ENCODE data around the gene DOP1A. TPM values are rescaled to one million over a fixed set of nuclear protein-coding genes. Genes with fewer than 3 reads are reported as not detected.

Gene DOP1A
- total and polyA plus RNA-seq, 4 donors = 34.5 to 79.8 (median 49.6) TPM

- Histone ChIP-seq H3K27ac (ENCODE audit: low read depth, low read length) (no peak overlapping the region), H3K4me1 (ENCODE audit: control insufficient read depth, insufficient read depth, low read length) (no peaks in the 10 kb centered on the region), H3K9me3 (ENCODE audit: control insufficient read depth, insufficient read depth, low read length) (no peaks in the 10 kb centered on the region), H3K27me3 (ENCODE audit: control insufficient read depth, insufficient read depth, low read length) (no peaks in the 10 kb centered on the region), H3K4me3 (ENCODE audit: low read depth, low read length) (no peak overlapping the region), H3K36me3 (ENCODE audit: control insufficient read depth, insufficient read depth, low read length) (peaks cover 24% of the 10 kb centered on the region)
- WGBS (ENCODE audit: insufficient coverage) = 88% methylated on average over 3 of the region's 5 CpGs
- DNase-seq (ENCODE audit: low read depth in 4 of 6, low spot score in 6 of 6) = no peak
Observed at GRCh38 chr6:83167726-83168278, 100.3 kb downstream of the DOP1A start.

DNA sequence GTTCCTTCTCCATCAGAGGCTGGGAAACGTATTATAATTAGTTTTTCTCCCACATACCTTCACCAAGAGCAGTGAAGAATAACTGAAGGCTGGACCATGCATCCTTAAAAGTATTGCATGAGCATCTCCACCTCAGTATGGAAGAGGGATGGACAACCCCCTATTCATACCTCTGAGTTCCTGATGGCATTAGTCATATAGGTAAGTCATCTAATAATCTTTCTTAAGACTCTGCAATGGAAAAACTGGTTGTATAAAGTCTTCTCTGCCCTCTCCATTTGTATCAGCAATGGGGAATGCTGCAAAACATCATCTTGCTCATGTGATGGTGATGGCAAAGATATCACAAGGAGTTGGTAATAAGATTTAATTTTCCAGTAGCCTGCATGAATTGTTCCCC lies 101.1 kb downstream of the DOP1A start:
- Histone ChIP-seq H3K9me3 (ENCODE audit: control insufficient read depth, insufficient read depth, low read length) (no peaks in the 10 kb centered on the region), H3K4me1 (ENCODE audit: control insufficient read depth, insufficient read depth, low read length) (no peaks in the 10 kb centered on the region), H3K36me3 (ENCODE audit: control insufficient read depth, insufficient read depth, low read length) (peaks cover 26% of the 10 kb centered on the region), H3K4me3 (ENCODE audit: low read depth, low read length) (no peak overlapping the region), H3K27me3 (ENCODE audit: control insufficient read depth, insufficient read depth, low read length) (no peaks in the 10 kb centered on the region), H3K27ac (ENCODE audit: low read depth, low read length) (no peak overlapping the region)
- no CpG with 5 or more reads among the region's 1 CpG for WGBS (ENCODE audit: insufficient coverage)
- DNase-seq (ENCODE audit: low read depth in 4 of 6, low spot score in 6 of 6) = no peak

DNA sequence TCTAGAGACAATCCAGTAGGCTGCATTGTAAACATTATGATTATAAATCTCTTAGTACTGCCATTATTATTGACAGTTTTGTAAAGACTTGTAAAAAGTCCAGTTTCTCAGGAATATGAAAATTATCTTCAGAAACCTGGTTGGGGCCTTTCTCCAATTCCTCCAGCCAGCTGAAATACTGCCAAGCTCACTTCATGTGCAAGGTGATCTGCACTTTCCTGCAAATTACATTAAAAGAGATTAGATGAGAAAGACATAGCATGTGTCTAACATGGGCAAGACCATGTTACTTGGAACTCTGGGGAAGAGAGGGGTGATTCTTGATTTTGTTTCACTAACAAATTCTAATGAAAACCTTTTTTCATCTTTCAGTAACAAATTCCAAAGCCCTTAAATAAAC lies 101.6 kb downstream of the DOP1A start:
- DNase-seq (ENCODE audit: low read depth in 4 of 6, low spot score in 6 of 6) = no peak
- peaks cover 29% of the 10 kb centered on the region for H3K36me3 ChIP-seq (ENCODE audit: control insufficient read depth, insufficient read depth, low read length)

GRCh38 chr6:83169511-83169910 lies 102.0 kb downstream of the DOP1A start:
- WGBS (ENCODE audit: insufficient coverage) = 29% methylated on average over 1 of the region's 1 CpG
- DNase-seq (ENCODE audit: low read depth in 4 of 6, low spot score in 6 of 6) = peak in 2 of 6 donors; percentile 16 to 28

More for the DNA sequence above, 101.6 kb downstream of the DOP1A start:
- Histone ChIP-seq H3K9me3 (ENCODE audit: control insufficient read depth, insufficient read depth, low read length) (no peaks in the 10 kb centered on the region), H3K27ac (ENCODE audit: low read depth, low read length) (no peak overlapping the region), H3K4me3 (ENCODE audit: low read depth, low read length) (no peak overlapping the region), H3K4me1 (ENCODE audit: control insufficient read depth, insufficient read depth, low read length) (no peaks in the 10 kb centered on the region), H3K27me3 (ENCODE audit: control insufficient read depth, insufficient read depth, low read length) (no peaks in the 10 kb centered on the region)

DNA sequence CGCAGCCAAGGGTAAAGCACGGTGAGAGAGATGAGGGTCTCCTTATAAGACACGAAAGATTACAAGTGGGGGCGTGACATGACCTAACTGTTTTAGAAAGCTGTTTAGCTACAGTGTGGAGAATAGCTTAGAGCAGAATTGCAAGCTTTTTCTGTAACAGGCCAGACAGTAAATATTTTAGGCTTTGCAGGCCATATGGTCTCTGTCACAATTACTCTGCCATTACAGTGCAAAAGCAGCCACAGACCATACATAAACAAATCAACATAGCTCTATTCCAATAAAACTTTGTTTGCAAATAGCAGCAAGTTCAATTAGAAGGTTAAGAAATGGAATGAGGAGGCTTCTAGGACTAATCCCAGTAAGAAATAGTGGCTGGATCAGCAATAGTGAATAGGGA lies 108.8 kb downstream of the DOP1A start:
- Histone ChIP-seq H3K27me3 (ENCODE audit: control insufficient read depth, insufficient read depth, low read length) (no peaks in the 10 kb centered on the region), H3K9me3 (ENCODE audit: control insufficient read depth, insufficient read depth, low read length) (no peaks in the 10 kb centered on the region), H3K27ac (ENCODE audit: low read depth, low read length) (no peak overlapping the region), H3K36me3 (ENCODE audit: control insufficient read depth, insufficient read depth, low read length) (peaks cover 15% of the 10 kb centered on the region), H3K4me3 (ENCODE audit: low read depth, low read length) (no peak overlapping the region), H3K4me1 (ENCODE audit: control insufficient read depth, insufficient read depth, low read length) (no peaks in the 10 kb centered on the region)
- DNase-seq (ENCODE audit: low read depth in 4 of 6, low spot score in 6 of 6) = no peak
- WGBS (ENCODE audit: insufficient coverage) = 97% methylated on average over 4 of the region's 4 CpGs

More at GRCh38 chr6:83169511-83169910, 102.0 kb downstream of the DOP1A start:
- H3K4me1 ChIP-seq (ENCODE audit: control insufficient read depth, insufficient read depth, low read length) = no peaks in the 10 kb centered on the region
- peaks cover 25% of the 10 kb centered on the region for H3K36me3 ChIP-seq (ENCODE audit: control insufficient read depth, insufficient read depth, low read length)
- H3K27me3 ChIP-seq (ENCODE audit: control insufficient read depth, insufficient read depth, low read length) = no peaks in the 10 kb centered on the region
- no peaks in the 10 kb centered on the region for H3K9me3 ChIP-seq (ENCODE audit: control insufficient read depth, insufficient read depth, low read length)
- H3K27ac ChIP-seq (ENCODE audit: low read depth, low read length) = no peak overlapping the region
- no peak overlapping the region for H3K4me3 ChIP-seq (ENCODE audit: low read depth, low read length)

DNA sequence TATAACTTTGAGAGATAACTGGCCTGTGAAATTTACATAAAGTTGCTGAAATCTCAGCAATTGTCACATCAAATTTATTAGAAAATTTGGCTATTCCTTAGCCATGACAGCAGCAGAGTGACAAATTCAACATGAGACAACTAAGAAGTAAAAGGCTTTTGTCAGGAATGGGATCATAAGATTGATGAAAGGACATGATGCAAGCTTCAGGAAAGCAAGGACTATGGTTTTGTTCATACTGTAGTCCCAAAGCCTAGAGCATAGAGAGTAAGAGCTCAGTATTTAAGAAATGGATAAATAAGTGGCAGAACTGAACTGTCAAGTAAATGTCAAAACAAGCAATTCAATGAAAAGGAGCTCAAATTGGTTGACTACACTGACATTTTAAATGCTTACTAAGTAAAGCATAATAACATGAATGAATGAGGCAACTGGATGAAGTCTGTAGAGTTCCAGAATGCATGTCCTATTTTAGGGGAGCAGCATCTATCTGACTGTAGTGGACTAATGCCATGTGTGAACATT lies 113.0 kb downstream of the DOP1A start:
- Histone ChIP-seq H3K27ac (ENCODE audit: low read depth, low read length) (no peak overlapping the region), H3K4me1 (ENCODE audit: control insufficient read depth, insufficient read depth, low read length) (no peaks in the 10 kb centered on the region), H3K9me3 (ENCODE audit: control insufficient read depth, insufficient read depth, low read length) (no peaks in the 10 kb centered on the region), H3K36me3 (ENCODE audit: control insufficient read depth, insufficient read depth, low read length) (peaks cover 9% of the 10 kb centered on the region), H3K4me3 (ENCODE audit: low read depth, low read length) (no peak overlapping the region), H3K27me3 (ENCODE audit: control insufficient read depth, insufficient read depth, low read length) (no peaks in the 10 kb centered on the region)
- no peak for DNase-seq (ENCODE audit: low read depth in 4 of 6, low spot score in 6 of 6)

- peaks cover 10% of the 10 kb centered on the region for H3K36me3 ChIP-seq (ENCODE audit: control insufficient read depth, insufficient read depth, low read length)
- H3K27me3 ChIP-seq (ENCODE audit: control insufficient read depth, insufficient read depth, low read length) = no peaks in the 10 kb centered on the region
- no peak overlapping the region for H3K27ac ChIP-seq (ENCODE audit: low read depth, low read length)
- no peaks in the 10 kb centered on the region for H3K9me3 ChIP-seq (ENCODE audit: control insufficient read depth, insufficient read depth, low read length)
- H3K4me3 ChIP-seq (ENCODE audit: low read depth, low read length) = no peak overlapping the region
- no CpG with 5 or more reads among the region's 1 CpG for WGBS (ENCODE audit: insufficient coverage)
- DNase-seq (ENCODE audit: low read depth in 4 of 6, low spot score in 6 of 6) = no peak
- H3K4me1 ChIP-seq (ENCODE audit: control insufficient read depth, insufficient read depth, low read length) = no peaks in the 10 kb centered on the region
Observed at GRCh38 chr6:83182114-83182513, 114.6 kb downstream of the DOP1A start.

DNA sequence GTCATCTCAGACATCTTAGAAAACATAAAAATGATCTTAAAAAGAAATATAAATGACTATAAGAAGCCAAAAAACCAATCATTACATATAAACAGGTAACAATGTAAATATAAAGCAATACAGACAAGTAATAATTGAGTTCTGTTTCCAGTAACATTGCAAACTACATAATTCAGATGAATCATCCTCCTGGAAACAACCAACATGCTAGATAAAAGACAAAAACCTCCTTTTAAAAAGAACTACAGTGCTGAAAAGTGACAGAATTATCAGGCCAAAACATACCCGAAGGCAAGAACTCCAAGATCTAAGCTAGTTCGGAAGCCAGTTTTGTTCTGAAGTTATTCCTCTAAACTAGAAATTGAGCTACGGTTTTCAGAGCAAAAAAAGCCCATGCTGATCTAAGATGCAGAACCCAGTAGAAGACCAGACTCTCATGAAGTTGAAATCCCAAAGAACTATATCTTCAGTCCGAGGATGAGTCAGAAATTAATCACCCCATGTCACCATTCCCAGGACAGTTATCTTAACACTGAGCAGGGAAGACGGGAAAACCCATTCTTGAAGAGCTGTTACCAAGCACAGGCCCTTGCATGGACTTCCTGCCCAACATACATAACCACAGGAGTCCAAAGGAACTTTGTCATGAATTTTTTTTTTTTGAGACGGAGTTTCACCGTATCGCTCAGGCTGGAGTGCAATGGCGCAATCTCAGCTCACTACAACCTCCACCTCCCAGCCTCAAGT lies 115.8 kb downstream of the DOP1A start:
- Histone ChIP-seq H3K27me3 (ENCODE audit: control insufficient read depth, insufficient read depth, low read length) (no peaks in the 10 kb centered on the region), H3K27ac (ENCODE audit: low read depth, low read length) (no peak overlapping the region), H3K9me3 (ENCODE audit: control insufficient read depth, insufficient read depth, low read length) (no peaks in the 10 kb centered on the region), H3K36me3 (ENCODE audit: control insufficient read depth, insufficient read depth, low read length) (peaks cover 10% of the 10 kb centered on the region), H3K4me3 (ENCODE audit: low read depth, low read length) (no peak overlapping the region), H3K4me1 (ENCODE audit: control insufficient read depth, insufficient read depth, low read length) (no peaks in the 10 kb centered on the region)
- 77% methylated on average over 7 of the region's 9 CpGs for WGBS (ENCODE audit: insufficient coverage)
- no peak for DNase-seq (ENCODE audit: low read depth in 4 of 6, low spot score in 6 of 6)

GRCh38 chr6:83185096-83185495 lies 117.6 kb downstream of the DOP1A start:
- H3K27me3 ChIP-seq (ENCODE audit: control insufficient read depth, insufficient read depth, low read length) = no peaks in the 10 kb centered on the region
- WGBS (ENCODE audit: insufficient coverage) = no CpG with 5 or more reads among the region's 2 CpGs
- no peak overlapping the region for H3K27ac ChIP-seq (ENCODE audit: low read depth, low read length)
- no peak for DNase-seq (ENCODE audit: low read depth in 4 of 6, low spot score in 6 of 6)
- no peak overlapping the region for H3K4me3 ChIP-seq (ENCODE audit: low read depth, low read length)
- H3K36me3 ChIP-seq (ENCODE audit: control insufficient read depth, insufficient read depth, low read length) = peaks cover 10% of the 10 kb centered on the region
- no peaks in the 10 kb centered on the region for H3K4me1 ChIP-seq (ENCODE audit: control insufficient read depth, insufficient read depth, low read length)
- no peaks in the 10 kb centered on the region for H3K9me3 ChIP-seq (ENCODE audit: control insufficient read depth, insufficient read depth, low read length)

GRCh38 chr6:83188501-83188900 lies 121.0 kb downstream of the DOP1A start:
- no peak overlapping the region for H3K27ac ChIP-seq (ENCODE audit: low read depth, low read length)
- no peak overlapping the region for H3K4me3 ChIP-seq (ENCODE audit: low read depth, low read length)
- H3K27me3 ChIP-seq (ENCODE audit: control insufficient read depth, insufficient read depth, low read length) = no peaks in the 10 kb centered on the region
- peaks cover 8% of the 10 kb centered on the region for H3K4me1 ChIP-seq (ENCODE audit: control insufficient read depth, insufficient read depth, low read length)
- DNase-seq (ENCODE audit: low read depth in 4 of 6, low spot score in 6 of 6) = no peak
- H3K9me3 ChIP-seq (ENCODE audit: control insufficient read depth, insufficient read depth, low read length) = no peaks in the 10 kb centered on the region
- H3K36me3 ChIP-seq (ENCODE audit: control insufficient read depth, insufficient read depth, low read length) = peaks cover 9% of the 10 kb centered on the region
- 94% methylated on average over 3 of the region's 3 CpGs for whole genome bisulfite sequencing (ENCODE audit: insufficient coverage)
